ENCODE results near the gene FAM170B.

FAM170B gene

GRCh38 chr10:49106451-49106850 is 27.4 kb downstream of the FAM170B start:
- DNase-seq, result no peak
- H3K27me3 ChIP-seq, result no peaks in the 10 kb centered on the region
- H3K4me1 ChIP-seq, result 0 out of 2 replicates have a peak, but pooled peaks cover 5% of the 10 kb centered on the region
- no peak overlapping the region for H3K4me3 ChIP-seq (ENCODE audit: low read depth, low read length)
- H3K36me3 ChIP-seq, result no peaks in the 10 kb centered on the region
- TF ChIP-seq CTCF (IDR thresholded peaks at IDR 0.05; ENCODE audit: low read depth, low read length), result no peak
- no peaks in the 10 kb centered on the region for H3K9me3 ChIP-seq

DNA sequence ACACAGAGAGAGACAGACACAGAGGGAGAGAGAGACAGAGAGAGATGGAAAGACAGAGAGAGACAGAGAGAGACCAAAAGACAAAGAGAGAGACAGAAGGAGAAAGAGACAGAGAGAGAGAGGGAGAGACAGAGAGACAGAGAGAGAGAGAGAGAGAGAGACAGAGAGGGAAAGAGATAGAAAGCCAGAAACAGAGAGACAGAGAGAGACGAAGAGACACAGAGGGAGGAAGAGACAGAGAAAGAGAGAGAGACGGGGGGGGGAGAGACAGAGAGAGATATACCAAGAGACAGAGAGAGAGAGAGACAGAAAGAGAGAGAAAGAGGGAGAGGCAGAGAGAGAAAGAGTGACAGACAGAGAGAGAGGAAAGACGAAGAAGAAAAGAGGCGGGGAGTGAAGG is 28.7 kb downstream of the FAM170B start:
- no peak for TF ChIP-seq CTCF (IDR thresholded peaks at IDR 0.05; ENCODE audit: low read depth, low read length)
- no peaks in the 10 kb centered on the region for H3K27me3 ChIP-seq
- no peaks in the 10 kb centered on the region for H3K4me1 ChIP-seq
- no peaks in the 10 kb centered on the region for H3K36me3 ChIP-seq
- DNase-seq, result no peak
- no peak overlapping the region for H3K4me3 ChIP-seq (ENCODE audit: low read depth, low read length)
- no peaks in the 10 kb centered on the region for H3K9me3 ChIP-seq

DNA sequence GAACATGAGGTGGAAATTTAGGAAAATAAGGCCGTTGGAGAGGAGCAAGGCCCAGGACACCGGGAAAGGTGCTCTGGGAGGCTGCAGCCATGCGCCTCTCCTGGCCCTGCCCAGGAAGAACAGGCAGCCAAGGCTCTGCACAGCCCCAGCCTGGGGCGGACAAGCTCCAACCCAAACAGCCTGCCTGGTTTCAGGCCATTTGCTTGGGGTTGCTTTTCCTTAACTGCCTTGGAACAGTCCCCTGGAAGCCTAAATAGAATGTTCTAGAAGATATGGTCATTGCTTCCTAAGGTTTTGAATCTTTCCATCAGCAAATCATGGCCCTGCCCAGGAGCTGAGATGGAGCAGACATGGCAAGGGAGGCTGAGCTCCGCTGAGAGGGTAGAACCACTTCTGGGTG is 29.5 kb downstream of the FAM170B start:
- Histone ChIP-seq H3K9me3 (no peaks in the 10 kb centered on the region), H3K36me3 (no peaks in the 10 kb centered on the region), H3K4me3 (ENCODE audit: low read depth, low read length) (no peak overlapping the region), H3K27me3 (no peaks in the 10 kb centered on the region), H3K4me1 (no peaks in the 10 kb centered on the region)
- no peak for DNase-seq
- no peak for TF ChIP-seq CTCF (IDR thresholded peaks at IDR 0.05; ENCODE audit: low read depth, low read length)

GRCh38 chr10:49103761-49104160 is 30.1 kb downstream of the FAM170B start:
- Histone ChIP-seq H3K27me3 (no peaks in the 10 kb centered on the region), H3K4me1 (no peaks in the 10 kb centered on the region), H3K4me3 (ENCODE audit: low read depth, low read length) (no peak overlapping the region), H3K9me3 (no peaks in the 10 kb centered on the region), H3K36me3 (no peaks in the 10 kb centered on the region)
- DNase-seq, result no peak
- no peak for TF ChIP-seq CTCF (IDR thresholded peaks at IDR 0.05; ENCODE audit: low read depth, low read length)

DNA sequence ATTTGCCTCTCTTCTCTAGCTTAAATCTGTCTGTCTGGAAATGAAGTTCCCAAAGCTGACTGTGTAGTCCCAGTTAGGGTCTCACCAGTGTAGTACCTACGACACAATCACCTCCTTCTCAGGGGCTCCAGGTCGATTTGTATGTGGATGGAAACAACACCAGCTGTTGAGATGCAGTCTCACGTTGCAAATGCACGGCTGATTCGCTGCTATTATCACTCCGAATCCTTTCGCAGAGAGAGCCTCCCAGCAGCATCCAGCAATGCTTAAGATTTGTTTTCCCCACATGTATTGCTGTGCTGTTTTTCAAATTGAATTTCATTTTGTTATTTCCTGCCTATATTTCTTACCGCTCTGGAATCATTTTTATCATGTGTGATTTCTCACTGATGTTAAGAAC is 34.8 kb downstream of the FAM170B start:
- Histone ChIP-seq H3K4me1 (no peaks in the 10 kb centered on the region), H3K4me3 (ENCODE audit: low read depth, low read length) (no peak overlapping the region), H3K9me3 (no peaks in the 10 kb centered on the region), H3K27me3 (no peaks in the 10 kb centered on the region), H3K36me3 (no peaks in the 10 kb centered on the region)
- no peak for DNase-seq
- no peak for TF ChIP-seq CTCF (IDR thresholded peaks at IDR 0.05; ENCODE audit: low read depth, low read length)

DNA sequence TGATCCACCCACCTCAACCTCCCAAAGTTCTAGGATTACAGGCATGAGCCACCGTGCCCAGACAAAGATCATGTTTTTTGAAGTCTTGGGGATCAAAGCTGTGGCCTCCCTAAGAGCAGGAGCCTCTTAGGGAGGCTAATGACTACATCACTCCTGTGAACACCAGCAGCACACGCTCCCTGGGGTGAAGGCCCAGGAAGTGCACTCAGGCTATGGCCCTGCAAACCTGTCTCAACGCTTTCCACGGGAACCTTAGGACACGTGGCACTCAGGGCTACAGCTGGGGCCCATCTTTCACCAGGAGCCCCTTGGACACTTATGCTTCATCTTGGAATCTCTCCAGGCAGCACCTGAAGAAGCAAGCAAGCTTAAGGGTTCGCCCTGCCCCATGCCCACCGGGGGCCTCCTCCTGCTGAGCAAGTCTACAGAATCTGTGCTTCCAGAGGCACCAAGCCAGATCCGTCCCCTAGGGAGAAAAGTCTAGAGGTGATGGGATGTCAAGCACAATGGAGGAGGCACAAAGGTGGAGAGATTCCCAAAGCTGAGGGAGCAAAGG is 36.9 kb downstream of the FAM170B start:
- H3K36me3 ChIP-seq, result no peaks in the 10 kb centered on the region
- DNase-seq, result no peak
- TF ChIP-seq CTCF (IDR thresholded peaks at IDR 0.05; ENCODE audit: low read depth, low read length), result no peak
- no peaks in the 10 kb centered on the region for H3K4me1 ChIP-seq
- H3K27me3 ChIP-seq, result no peaks in the 10 kb centered on the region
- no peaks in the 10 kb centered on the region for H3K9me3 ChIP-seq
- H3K4me3 ChIP-seq (ENCODE audit: low read depth, low read length), result no peak overlapping the region
